K562 (cell line): ENCODE results near the gene CAPN2. TPM values are rescaled to one million over a fixed set of nuclear protein-coding genes. Genes with fewer than 3 reads are reported as not detected.
A peak's percentile ranks its signal among the peaks of the same experiment; 100 is the strongest.

Experiments used
- CBFA2T3 ChIP-seq: fragments of 450-650 bp; IDR thresholded peaks from 2 replicates; pipeline ENCODE4 v1.6.1; 2017
- CHAMP1 ChIP-seq: fragments of 450-650 bp; IDR thresholded peaks from 2 replicates; pipeline ENCODE4 v1.6.1; 2016; ENCODE audit warnings: mild to moderate bottlenecking
- CREB3 ChIP-seq: fragments of 450-650 bp; conservative IDR thresholded peaks from 2 replicates; pipeline ENCODE4 v1.6.1; 2016; ENCODE audit warnings: missing genetic modification characterization, low read depth, mild to moderate bottlenecking, missing compliant biosample characterization, moderate library complexity
- CREM ChIP-seq: IDR thresholded peaks from 2 replicates; pipeline ENCODE4 v1.6.1; 2014; ENCODE audit warnings: antibody characterized with exemption, low read depth
- DACH1 ChIP-seq: fragments of 450-650 bp; IDR thresholded peaks from 2 replicates; pipeline ENCODE4 v1.6.1; 2018; ENCODE audit not compliant: partially characterized antibody
- DDX20 ChIP-seq: fragments of 450-650 bp; IDR thresholded peaks from 2 replicates; pipeline ENCODE4 v1.6.1; 2016; ENCODE audit warnings: missing genetic modification characterization, low read depth, mild to moderate bottlenecking, missing compliant biosample characterization, moderate library complexity
- DPF2 ChIP-seq: fragments of 450-650 bp; IDR thresholded peaks from 2 replicates; pipeline ENCODE4 v1.6.1; 2016
- HNRNPK ChIP-seq: fragments of 200-400 bp; formaldehyde crosslinking; IDR thresholded peaks from one replicate; pipeline ENCODE4 v1.6.1; 2018; ENCODE audit warnings: mild to moderate bottlenecking, low read depth, low read length; ENCODE audit not compliant: poor library complexity, severe bottlenecking
- ILF3 ChIP-seq: fragments of 450-650 bp; IDR thresholded peaks from 2 replicates; pipeline ENCODE4 v1.6.1; 2018; ENCODE audit warnings: antibody characterized with exemption, mild to moderate bottlenecking, moderate library complexity, borderline replicate concordance
- ILK ChIP-seq: fragments of 450-650 bp; IDR thresholded peaks from 2 replicates; pipeline ENCODE4 v1.6.1; 2016; ENCODE audit warnings: missing genetic modification characterization, low read depth, mild to moderate bottlenecking, missing compliant biosample characterization, moderate library complexity, borderline replicate concordance
- MTA2 ChIP-seq: fragments of 450-650 bp; IDR thresholded peaks from 2 replicates; pipeline ENCODE4 v1.6.1; 2016; ENCODE audit warnings: low read depth
- NFE2 ChIP-seq: IDR thresholded peaks from 2 replicates; pipeline ENCODE4 v1.6.1; 2014; ENCODE audit warnings: antibody characterized with exemption, low read depth
- NFIC ChIP-seq: fragments of 450-650 bp; IDR thresholded peaks from 2 replicates; pipeline ENCODE4 v1.6.1; 2017; ENCODE audit warnings: mild to moderate bottlenecking, inconsistent platforms
- NFIX ChIP-seq: fragments of 250-450 bp; sonication (Bioruptor Pico); IDR thresholded peaks from 2 replicates; pipeline ENCODE4 v1.4.0; 2020; ENCODE audit warnings: low read depth, mild to moderate bottlenecking, moderate library complexity
- PKNOX1 ChIP-seq: fragments of 450-650 bp; IDR thresholded peaks from 2 replicates; pipeline ENCODE4 v1.6.1; 2016
- POLR2AphosphoS5 ChIP-seq: IDR thresholded peaks from 2 replicates; pipeline ENCODE4 v1.6.1; 2011; ENCODE audit warnings: mild to moderate bottlenecking, low read depth, low read length, moderate library complexity; ENCODE audit not compliant: control insufficient read depth, insufficient read depth
- RCOR1 ChIP-seq, 2 experiments: IDR thresholded peaks; 2 replicates each; pipeline ENCODE4 v1.6.1; 2012; ENCODE audit warnings: low read depth in 2 of 2, low read length in 2 of 2, borderline replicate concordance in 1 of 2, improper control_type of control experiment in 1 of 2
- SAFB2 ChIP-seq: fragments of 200-400 bp; formaldehyde crosslinking; IDR thresholded peaks from 2 replicates; pipeline ENCODE4 v1.6.1; 2018; ENCODE audit warnings: borderline replicate concordance, low read length, low read depth, moderate library complexity; ENCODE audit not compliant: severe bottlenecking
- SMARCA4 ChIP-seq: fragments of 450-650 bp; IDR thresholded peaks from 2 replicates; pipeline ENCODE4 v1.6.1; 2016
- SP1 ChIP-seq: sonication (generic); formaldehyde crosslinking; IDR thresholded peaks from 2 replicates; pipeline ENCODE4 v1.8.1; 2022; ENCODE audit warnings: mild to moderate bottlenecking, missing genetic modification reagents
- TAL1 ChIP-seq: fragments of 450-650 bp; IDR thresholded peaks from 2 replicates; pipeline ENCODE4 v1.6.1; 2016; ENCODE audit warnings: mild to moderate bottlenecking
- TCF3 ChIP-seq: sonication (generic); formaldehyde crosslinking; IDR thresholded peaks from 2 replicates; pipeline ENCODE4 v1.4.0; 2020; ENCODE audit warnings: mild to moderate bottlenecking, missing genetic modification reagents
- ZFP36 ChIP-seq: fragments of 150-350 bp; IDR thresholded peaks from 2 replicates; pipeline ENCODE4 v1.6.1; 2018; ENCODE audit warnings: low read length, low read depth; ENCODE audit not compliant: partially characterized antibody
- ZFX ChIP-seq: sonication (generic); formaldehyde crosslinking; IDR thresholded peaks from 2 replicates; pipeline ENCODE4 v1.8.0; 2022; ENCODE audit warnings: mild to moderate bottlenecking, missing genetic modification reagents, moderate library complexity
- ZNF444 ChIP-seq: fragments of 250-450 bp; sonication (Bioruptor Pico); IDR thresholded peaks from 2 replicates; pipeline ENCODE4 v1.4.0; 2020; ENCODE audit warnings: mild to moderate bottlenecking, moderate library complexity
- polyA plus RNA-seq, 8 experiments: library from polyadenylated mRNA; depleted of rRNA in 4 of 8; stranded (reverse) in 5 of 8; unstranded in 3 of 8; fragments of >200 nt; fragmentation: Nextera tagmentation in 2 of 8; fragmentation: Illumina TruSeq in 1 of 8; extraction: Ambion mirVana in 2 of 8; extraction: Trizol in 1 of 8; gene quantifications; 2 replicates each; pipeline versions ENCODE4 v1.2.1 to v1.2.3, GENCODE V29; 2011 to 2014; ENCODE audit warnings: inconsistent platforms in 1 of 8, missing spikeins in 1 of 8
- total RNA-seq, 7 experiments: library from RNA; depleted of rRNA in 6 of 7; stranded (reverse); fragments of >200 nt in 6 of 7; fragmentation: Illumina TruSeq in 2 of 7; extraction: Trizol in 2 of 7; gene quantifications; 2 replicates each; pipeline versions ENCODE4 v1.2.1 to v1.2.3, GENCODE V29; 2011 to 2021; ENCODE audit warnings: low replicate concordance in 1 of 7

The CAPN2 gene
- total and polyA plus RNA-seq, 9 of the 15 experiments (the other 6 are each of a cell fraction or from before 2014, with no cell fraction given): 24.6 to 157 (median 101) TPM

- TF ChIP-seq RCOR1 (IDR thresholded peaks at IDR 0.05; ENCODE audit: borderline replicate concordance in 1 of 2, low read depth in 2 of 2, low read length in 2 of 2) (peak in 1 of 2 experiments; percentile 56; a peak in 1 of 4 replicates), SMARCA4 (peak; percentile 52), ZNF444 (CRISPR knock-in tag) (no peak), ILF3 (no peak), SP1 (CRISPR knock-in tag) (no peak), CHAMP1 (no peak), ZFX (CRISPR knock-in tag) (0 out of 2 replicates have a peak, but pooled peaks have one; percentile 16), ZFP36 (no peak), ILK (tag) (no peak), NFE2 (peak; percentile 32; the same call in 1 of the 2 replicates), DPF2 (0 out of 2 replicates have a peak, but pooled peaks have one; percentile 55), POLR2AphosphoS5 (peak; percentile 42; the same call in 1 of the 2 replicates), PKNOX1 (peak; percentile 59), MTA2 (0 out of 2 replicates have a peak, but pooled peaks have one; percentile 39), SAFB2 (no peak), HNRNPK (no peak), CREB3 (tag) (no peak), CREM (no peak), DACH1 (no peak), TAL1 (peak; percentile 75), DDX20 (no peak), TCF3 (CRISPR knock-in tag) (peak; percentile 73), CBFA2T3 (peak; percentile 89), NFIC (peak; percentile 27; the same call in 1 of the 2 replicates), NFIX (no peak)
These were observed 1.9 kb upstream of the CAPN2 start (continued) for GRCh38 chr1:223710179-223711133.
